ENCODE data around the gene CEACAM4.

DNA sequence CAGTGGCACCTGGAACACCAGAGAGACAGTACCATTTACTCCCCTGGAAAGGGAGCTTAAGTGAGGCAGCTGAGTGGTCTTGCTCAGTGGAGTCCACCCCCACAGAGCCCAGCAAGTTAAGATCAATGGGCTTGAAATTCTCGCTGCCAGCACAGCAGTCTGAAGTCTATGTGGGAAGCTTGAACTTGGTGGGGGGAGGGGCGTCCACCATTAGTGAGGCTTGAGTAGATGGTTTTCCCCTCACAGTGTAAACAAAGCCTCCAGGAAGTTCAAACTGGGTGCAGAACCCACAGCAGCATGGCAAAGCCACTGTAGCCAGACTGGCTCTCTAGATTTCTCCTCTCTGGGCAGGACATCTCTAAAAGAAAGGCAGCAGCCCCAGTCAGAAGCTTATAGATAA, 30.3 kb upstream of the CEACAM4 start:
- TF ChIP-seq, protein P1, sequence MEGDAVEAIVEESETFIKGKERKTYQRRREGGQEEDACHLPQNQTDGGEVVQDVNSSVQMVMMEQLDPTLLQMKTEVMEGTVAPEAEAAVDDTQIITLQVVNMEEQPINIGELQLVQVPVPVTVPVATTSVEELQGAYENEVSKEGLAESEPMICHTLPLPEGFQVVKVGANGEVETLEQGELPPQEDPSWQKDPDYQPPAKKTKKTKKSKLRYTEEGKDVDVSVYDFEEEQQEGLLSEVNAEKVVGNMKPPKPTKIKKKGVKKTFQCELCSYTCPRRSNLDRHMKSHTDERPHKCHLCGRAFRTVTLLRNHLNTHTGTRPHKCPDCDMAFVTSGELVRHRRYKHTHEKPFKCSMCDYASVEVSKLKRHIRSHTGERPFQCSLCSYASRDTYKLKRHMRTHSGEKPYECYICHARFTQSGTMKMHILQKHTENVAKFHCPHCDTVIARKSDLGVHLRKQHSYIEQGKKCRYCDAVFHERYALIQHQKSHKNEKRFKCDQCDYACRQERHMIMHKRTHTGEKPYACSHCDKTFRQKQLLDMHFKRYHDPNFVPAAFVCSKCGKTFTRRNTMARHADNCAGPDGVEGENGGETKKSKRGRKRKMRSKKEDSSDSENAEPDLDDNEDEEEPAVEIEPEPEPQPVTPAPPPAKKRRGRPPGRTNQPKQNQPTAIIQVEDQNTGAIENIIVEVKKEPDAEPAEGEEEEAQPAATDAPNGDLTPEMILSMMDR (IDR thresholded peaks at IDR 0.05): no peak
- TF ChIP-seq POLR2A (IDR thresholded peaks at IDR 0.05): no peak

All from testis (tissue), 2 donors.